ENCODE results near the gene MORF4L2. TPM values are rescaled to one million over a fixed set of nuclear protein-coding genes. Genes with fewer than 3 reads are reported as not detected.

MORF4L2 gene, protein sequence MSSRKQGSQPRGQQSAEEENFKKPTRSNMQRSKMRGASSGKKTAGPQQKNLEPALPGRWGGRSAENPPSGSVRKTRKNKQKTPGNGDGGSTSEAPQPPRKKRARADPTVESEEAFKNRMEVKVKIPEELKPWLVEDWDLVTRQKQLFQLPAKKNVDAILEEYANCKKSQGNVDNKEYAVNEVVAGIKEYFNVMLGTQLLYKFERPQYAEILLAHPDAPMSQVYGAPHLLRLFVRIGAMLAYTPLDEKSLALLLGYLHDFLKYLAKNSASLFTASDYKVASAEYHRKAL
- total RNA-seq (2014; rRNA removed; shearing (Covaris generic)), result 347 and 427 TPM in 2 replicates

DNA sequence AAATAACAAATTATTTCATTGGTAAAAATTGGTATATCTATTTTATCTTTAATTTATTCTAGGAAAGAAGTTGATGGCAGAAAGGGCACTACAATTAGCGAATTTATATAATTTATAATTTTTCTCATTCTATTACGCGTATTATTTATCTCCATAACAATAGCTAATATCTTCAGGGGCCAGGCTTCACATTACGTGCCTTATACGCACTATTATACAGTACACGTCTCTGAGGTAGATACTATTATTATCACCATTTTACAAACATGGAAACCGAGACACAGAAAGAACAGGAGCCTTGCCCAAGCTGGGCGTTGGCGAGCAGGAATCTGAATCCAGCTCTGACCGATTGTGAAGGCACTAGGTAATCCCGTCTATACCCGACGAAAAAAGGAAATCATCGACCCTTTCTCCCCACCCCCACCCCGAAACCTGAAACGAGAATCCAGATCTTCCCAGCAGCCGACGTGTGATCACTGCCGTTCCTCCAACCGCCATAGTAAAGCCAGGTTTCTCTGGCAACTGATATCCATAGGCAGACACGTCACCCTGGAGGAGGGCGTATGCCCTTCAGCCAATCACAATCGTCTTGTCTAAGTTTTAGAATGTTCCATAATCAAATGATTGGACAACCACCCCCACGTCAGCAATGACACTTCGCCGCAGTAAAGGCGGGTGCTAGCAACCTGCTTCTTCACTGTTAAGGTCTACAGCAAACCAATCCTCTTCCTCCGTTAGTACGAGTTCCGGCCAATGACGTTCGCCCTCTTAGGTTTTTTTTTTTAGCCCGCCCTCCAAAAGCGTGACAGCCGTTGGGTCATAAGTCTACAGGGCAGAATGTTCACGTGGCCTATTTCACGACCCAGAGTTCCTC is at the start of gene MORF4L2:
MORF4L2 (minus strand) TSS at position 501 of the 874 bp plus-strand sequence. CDS start 9,672 bp downstream, outside the sequence.
- peak; percentile 94 for DNase-seq (ENCODE audit: low spot score)

DNA sequence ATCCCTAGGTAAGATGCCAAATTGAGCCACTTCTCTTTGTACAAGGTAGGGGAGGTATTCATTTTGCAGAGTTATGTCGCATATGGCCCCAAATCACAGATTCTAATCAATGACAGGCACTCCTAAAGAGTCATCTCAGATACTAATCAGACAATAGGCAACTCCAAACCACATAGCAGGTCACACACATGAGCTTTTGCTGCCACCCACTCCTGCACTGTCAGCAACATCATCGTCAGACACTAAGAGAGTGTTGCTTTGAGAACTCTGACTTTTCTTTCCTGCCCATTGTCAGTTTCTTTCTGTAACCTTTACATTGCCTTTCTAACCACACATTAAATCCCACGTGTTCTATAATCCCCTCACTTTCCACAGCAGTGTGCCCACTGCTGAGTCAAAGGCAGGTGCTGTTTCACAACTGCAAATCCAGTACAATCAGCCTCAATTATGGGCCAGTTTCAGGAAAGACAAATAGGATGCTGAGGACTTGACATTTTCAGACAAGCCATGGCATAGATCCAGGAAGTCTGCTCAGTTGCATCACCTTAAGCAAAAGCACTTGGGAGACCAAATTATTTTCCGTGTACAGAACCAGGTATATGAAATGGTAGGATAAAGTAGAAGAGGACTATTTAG is 47.7 kb upstream of the MORF4L2 start:
- DNase-seq (ENCODE audit: low spot score), result no peak

DNA sequence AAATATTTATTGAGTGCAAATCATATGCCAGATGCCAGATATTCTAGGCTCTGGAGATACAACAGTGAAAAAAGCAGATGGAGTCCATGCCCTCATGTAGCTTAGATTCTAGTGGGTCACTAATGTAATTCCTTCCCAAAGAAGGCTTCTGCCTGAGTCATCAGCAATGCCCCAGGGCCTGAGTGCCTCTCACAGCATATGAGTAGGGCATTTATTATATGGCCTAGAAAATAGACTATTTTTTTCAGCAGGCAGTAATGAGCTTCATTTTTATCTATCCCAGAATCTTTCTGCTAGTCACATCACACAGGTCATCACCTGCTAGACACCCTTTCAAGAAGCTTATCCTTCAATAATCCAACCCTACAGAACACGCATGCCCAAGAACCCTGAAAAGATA is 46.5 kb upstream of the MORF4L2 start:
- DNase-seq (ENCODE audit: low spot score), result no peak

DNA sequence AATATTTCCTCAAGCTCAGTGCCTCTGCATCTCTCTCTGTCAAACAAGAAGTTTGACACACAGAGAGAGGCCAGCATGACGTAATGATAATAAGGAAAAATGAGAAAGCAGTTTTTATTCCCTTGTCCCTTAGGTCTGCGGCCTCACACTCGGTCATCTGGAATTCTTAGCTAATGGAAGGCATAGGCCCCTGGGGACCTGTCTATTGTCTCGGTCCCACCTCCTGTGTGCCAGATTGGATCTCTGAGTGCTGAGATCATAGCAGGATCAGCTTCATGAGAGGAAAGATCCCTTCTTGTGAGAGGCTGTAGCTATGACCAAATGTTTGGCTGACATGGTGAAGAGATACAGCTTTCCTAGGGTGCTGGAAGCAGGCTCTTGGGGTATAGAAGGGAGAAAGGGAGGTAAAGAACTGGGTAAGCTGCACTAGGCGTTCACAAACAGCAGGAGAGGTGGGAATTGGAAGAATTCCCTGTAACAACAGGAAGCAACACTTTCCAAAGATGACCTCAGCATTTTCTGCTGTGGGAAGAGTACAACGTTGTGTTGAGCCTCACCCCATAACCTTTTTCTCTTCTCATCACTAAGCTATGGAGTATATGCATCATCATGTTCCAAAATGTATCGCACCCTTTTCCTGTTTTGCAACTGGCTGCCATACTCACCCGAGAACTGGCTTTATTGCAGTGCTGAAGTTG is 44.4 kb upstream of the MORF4L2 start:
- DNase-seq (ENCODE audit: low spot score), result peak; percentile 22

- no peak for DNase-seq (ENCODE audit: low spot score)
These were observed 43.8 kb upstream of the MORF4L2 start for GRCh38 chrX:103730147-103730795.

- DNase-seq (ENCODE audit: low spot score), result no peak
These were observed 42.5 kb upstream of the MORF4L2 start for GRCh38 chrX:103729015-103729414.

DNA sequence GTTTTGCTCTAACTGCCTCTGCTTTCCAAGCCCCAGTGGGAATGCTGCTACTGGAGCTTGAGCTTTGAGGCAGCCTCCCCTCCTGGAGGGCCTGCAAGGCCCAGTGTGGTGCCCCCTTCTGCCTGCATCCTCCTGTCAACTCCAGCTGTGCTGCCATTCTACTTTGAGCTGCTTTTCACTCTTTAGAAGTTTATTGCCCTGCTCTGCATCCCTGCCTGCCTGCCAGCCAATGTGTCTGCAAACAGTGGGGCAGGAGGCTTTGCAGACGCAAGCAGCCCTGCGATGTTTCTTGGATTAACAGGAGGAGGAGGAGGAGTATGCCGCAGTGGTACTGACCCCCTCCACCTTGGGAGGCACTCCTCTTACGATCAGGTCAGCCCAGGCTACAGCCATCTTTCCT is 40.6 kb upstream of the MORF4L2 start:
- no peak for DNase-seq (ENCODE audit: low spot score)

DNA sequence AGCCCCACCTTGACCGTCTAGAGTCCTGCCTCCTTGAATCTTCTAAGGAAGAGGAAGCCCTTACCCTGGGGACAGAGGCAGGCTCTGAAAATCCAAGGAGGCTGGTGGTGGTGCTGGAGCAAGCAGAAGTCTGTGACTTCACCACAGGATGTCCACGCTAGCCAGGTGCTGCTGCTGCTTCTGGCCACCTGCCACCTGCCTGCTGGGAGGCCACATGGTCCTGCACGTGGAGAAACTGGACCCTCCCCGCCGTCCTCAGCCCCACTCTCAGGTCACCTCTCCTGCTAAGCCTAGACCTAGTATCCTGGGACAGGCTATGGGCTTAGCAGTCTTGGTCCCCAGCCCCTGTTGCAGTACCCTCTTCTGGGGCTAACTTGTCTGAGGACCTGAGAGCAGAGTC is 40.0 kb upstream of the MORF4L2 start:
- no peak for DNase-seq (ENCODE audit: low spot score)

GRCh38 chrX:103722505-103722904 is 36.0 kb upstream of the MORF4L2 start:
- no peak for DNase-seq (ENCODE audit: low spot score)

DNA sequence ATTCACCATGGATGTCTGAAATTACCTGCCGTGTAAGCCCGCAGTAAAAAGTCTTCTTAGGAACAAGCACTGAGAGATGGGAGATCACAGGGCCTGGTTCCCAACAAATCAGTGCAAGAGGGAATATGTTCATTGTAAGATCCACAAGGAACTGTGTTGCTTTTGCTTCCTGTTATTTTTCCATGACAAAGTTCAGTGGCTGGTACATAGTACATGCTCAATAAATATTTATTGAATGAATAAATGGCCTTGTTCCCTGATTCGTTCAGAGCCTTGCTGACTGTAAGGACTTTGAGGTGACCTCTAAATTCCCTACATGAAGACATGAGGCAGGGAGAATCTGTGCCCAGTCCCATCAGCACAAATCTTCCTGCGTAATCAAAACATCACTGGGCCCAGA is 31.6 kb upstream of the MORF4L2 start:
- no peak for DNase-seq (ENCODE audit: low spot score)

DNA sequence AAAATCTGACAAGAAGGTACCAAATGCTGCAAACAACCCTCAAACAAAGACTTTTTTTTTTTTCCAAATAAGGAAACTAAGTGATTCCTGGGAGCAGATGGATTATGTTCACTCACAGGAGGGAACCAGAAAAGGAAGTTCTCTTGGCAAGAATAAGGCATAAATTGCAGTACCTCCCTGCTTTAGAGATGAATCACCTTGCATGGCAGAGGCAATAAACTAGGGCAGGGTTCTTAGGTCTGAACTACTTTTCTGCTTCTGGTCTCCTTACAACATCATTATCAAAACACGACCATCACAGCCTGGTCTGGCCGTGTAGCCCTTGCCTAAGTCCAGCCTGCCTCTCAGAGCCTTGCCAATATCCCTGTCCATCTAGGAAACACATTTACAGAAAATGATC is 30.5 kb upstream of the MORF4L2 start:
- DNase-seq (ENCODE audit: low spot score), result peak; percentile 54

GRCh38 chrX:103710609-103711008 is 24.1 kb upstream of the MORF4L2 start, which contains the start of gene TMEM31:
TMEM31 (plus strand) TSS chrX:103710909; CDS start chrX:103712259, 1,350 bp downstream.
- no peak for DNase-seq (ENCODE audit: low spot score)

GRCh38 chrX:103704863-103705262 is 18.4 kb upstream of the MORF4L2 start:
- DNase-seq (ENCODE audit: low spot score), result no peak

DNA sequence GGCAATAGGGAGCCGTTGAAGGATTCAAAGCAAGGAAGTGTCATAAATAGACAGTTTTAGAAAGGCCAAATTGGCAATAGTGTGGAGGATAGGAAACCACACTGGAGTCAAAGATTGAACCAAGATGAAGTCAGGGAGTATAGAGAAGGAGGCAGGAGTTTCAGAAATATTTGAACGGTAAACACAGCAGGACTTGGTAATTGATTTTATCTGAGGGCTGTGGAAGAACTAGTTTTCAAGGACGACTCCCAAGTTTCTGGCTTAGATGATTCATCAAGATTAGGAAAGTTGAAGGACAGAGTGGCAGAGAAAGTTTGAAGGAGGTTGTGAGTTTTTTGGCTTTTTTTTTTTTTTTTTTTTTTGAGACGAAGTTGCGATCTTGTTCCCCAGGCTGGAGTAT is 12.7 kb upstream of the MORF4L2 start:
- DNase-seq (ENCODE audit: low spot score), result no peak

- no peak for DNase-seq (ENCODE audit: low spot score)
These were observed 11.2 kb upstream of the MORF4L2 start for GRCh38 chrX:103697687-103698086.

DNA sequence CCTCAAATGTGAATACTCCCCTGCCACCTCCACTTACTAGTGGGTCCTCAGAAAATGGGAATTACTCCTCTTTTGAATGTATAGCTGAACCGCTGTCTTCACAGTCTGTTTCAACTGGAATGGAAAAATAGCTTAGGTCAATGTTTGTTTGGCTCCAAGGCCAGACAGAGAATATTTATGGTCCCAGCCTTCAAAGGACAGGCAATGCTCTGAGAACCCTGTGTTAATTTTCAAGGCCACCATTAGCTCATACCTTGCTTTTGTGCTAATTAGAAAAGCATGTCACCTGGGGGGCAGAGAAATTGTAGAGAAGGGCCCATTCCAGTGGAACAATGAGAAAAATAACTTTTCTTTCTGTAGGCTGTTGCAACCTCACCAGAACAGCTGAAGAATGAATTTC is 4.6 kb upstream of the MORF4L2 start:
- no peak for DNase-seq (ENCODE audit: low spot score)

DNA sequence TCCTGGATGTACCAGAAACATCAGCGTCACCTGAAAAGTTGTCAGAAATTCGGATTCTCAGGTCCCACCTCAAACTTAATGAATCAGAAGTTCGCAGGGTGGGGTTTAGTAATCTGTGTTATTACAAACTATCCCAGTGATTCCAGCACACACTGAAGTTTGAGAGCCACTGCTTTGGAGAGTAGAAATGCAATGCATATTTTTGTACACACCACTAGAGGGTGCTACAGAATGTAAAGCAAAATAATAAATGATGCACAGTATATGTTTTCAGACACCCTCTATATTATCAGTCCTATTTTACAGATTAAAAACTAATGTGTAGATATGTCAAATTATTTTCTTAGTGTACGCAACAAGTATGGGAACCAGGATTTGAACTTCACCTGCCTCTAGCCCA is 2.4 kb upstream of the MORF4L2 start:
- DNase-seq (ENCODE audit: low spot score), result no peak

GRCh38 chrX:103687696-103688201 is 1.2 kb upstream of the MORF4L2 start:
- DNase-seq (ENCODE audit: low spot score), result peak; percentile 60

DNA sequence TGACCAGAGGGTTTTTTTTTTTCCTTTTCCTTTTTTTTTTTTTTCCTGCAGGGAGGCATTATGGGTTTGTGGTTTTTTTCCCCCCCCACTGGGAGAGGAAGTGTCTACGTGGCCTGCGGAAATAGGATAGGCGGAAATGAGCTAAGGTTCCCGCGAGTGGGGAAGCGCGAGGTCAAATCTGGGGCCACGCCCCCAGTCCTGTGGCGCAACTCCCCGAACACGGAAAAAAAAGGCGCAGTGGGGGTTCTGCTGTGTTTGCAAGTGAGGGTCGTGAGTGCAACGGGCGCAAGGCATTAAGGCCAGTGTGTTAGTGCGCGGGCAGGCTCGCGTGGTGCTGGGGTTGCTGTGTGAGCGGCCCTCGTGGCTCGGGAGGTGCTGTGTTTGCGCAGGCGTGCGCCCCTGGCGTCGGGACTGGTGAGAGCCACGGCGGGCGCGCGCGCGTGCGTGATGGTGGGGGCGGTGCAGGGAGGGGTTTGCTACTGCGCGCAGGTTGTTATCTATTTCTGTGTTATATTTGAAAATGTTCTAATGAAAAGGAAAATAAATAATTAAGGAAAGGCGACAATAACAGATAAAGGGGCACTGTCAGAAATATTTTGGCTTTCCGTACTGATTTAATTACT is 685 bp upstream of the MORF4L2 start:
- DNase-seq (ENCODE audit: low spot score), result peak; percentile 29

DNA sequence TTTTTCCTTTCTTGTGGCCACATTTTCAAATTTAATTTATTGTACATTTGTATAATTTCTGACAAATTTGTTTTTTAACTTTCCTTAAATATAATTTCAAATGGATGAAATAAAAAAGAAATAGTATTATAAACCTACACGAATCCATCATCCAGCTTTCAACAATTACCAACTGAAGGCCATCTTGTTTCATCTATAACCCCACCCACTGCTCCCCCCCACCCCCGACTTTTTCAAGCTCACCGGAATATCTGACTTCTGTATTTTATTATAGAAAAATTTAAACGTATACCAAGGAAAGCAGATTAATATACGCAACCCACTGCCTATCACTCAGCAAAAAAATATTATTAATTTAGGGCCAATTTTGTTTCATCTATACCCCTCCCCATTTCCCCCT is 1.1 kb downstream of the MORF4L2 start:
- no peak for DNase-seq (ENCODE audit: low spot score)

DNA sequence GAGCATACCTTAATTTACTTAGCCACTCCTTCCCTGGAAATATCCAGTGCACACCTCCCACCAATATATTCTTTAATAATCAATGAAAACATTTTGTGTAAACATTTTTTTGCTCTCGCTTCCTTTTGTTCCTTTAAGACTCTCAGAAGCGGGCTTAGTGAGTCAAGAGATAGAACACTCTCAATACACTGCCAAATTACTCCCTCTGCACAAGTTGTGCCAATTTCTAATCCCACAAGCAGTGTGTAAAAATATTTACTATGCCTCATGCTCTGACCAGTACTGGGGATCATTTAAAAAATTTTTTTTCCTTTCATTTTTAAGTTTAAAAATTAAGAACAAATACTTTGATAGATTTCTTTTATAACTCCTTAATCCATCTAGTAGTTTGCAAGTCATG is 5.1 kb downstream of the MORF4L2 start:
- DNase-seq (ENCODE audit: low spot score), result no peak
